Cardiac fibroblast (primary cell): Measurements from ENCODE around the gene MRPS33.
A peak's percentile ranks its signal among the peaks of the same experiment; 100 is the strongest.

Source experiments
- DNase-seq, 2 donors: peaks; one replicate each; pipeline versions ENCODE4 v3.0.0 to v3.0.0-alpha.2; 2010; ENCODE audit warnings: low read depth in 2 of 2
- H3K4me3 ChIP-seq, 2 donors: replicated peaks in 1 of 2; 1 replicate in 1 of 2; 2 replicates in 1 of 2; pipeline ENCODE4 v1.5.1; 2011; ENCODE audit warnings: low read depth in 2 of 2, low read length in 2 of 2, mild to moderate bottlenecking in 2 of 2, moderate library complexity in 1 of 2
- CTCF ChIP-seq: IDR thresholded peaks from one replicate; pipeline ENCODE4 v1.5.1; 2011; ENCODE audit warnings: low read depth, mild to moderate bottlenecking, low read length, inconsistent platforms

MRPS33 gene

GRCh38 chr7:141024668-141025067 lies 9.9 kb upstream of the MRPS33 start:
- DNase-seq: no peak

GRCh38 chr7:141023295-141023694 lies 8.5 kb upstream of the MRPS33 start:
- no peak for DNase-seq
- H3K4me3 ChIP-seq: no peak overlapping the region
- no peak for TF ChIP-seq CTCF

More at GRCh38 chr7:141024668-141025067, 9.9 kb upstream of the MRPS33 start:
- no peak for TF ChIP-seq CTCF
- H3K4me3 ChIP-seq: no peak overlapping the region

- no peak for TF ChIP-seq CTCF
- no peak overlapping the region for H3K4me3 ChIP-seq
- DNase-seq: no peak
Measured at GRCh38 chr7:141017555-141017954, 2.8 kb upstream of the MRPS33 start.

GRCh38 chr7:141016349-141016748 lies 1.6 kb upstream of the MRPS33 start:
- no peak overlapping the region for H3K4me3 ChIP-seq
- no peak for DNase-seq
- TF ChIP-seq CTCF: no peak

GRCh38 chr7:141014125-141014523 lies 628 bp downstream of the MRPS33 start:
- no peak for TF ChIP-seq CTCF
- DNase-seq: peak in 1 of 2 donors; percentile 55
- peak overlapping the region; percentile 75 to 79 for H3K4me3 ChIP-seq

- H3K4me3 ChIP-seq: no peak overlapping the region
- no peak for DNase-seq
- TF ChIP-seq CTCF: no peak
Measured at GRCh38 chr7:141013345-141013715, 1.4 kb downstream of the MRPS33 start.

GRCh38 chr7:141012696-141013344 lies 1.9 kb downstream of the MRPS33 start:
- peak in 1 of 2 donors; percentile 54 for DNase-seq
- TF ChIP-seq CTCF: no peak
- no peak overlapping the region for H3K4me3 ChIP-seq
